NT2/D1 (cell line): Measurements from ENCODE around the gene CACNB3.
A peak's percentile ranks its signal among the peaks of the same experiment; 100 is the strongest.

Experiments
- SUZ12 ChIP-seq: IDR thresholded peaks from 2 replicates; pipeline ENCODE4 v1.6.1; 2011; ENCODE audit not compliant: insufficient read length, insufficient read depth; ENCODE audit errors: extremely low read depth
- YY1 ChIP-seq: IDR thresholded peaks from 2 replicates; pipeline ENCODE4 v1.6.1; 2011; ENCODE audit not compliant: insufficient read length, insufficient read depth
- ZNF274 ChIP-seq: IDR thresholded peaks from 2 replicates; pipeline ENCODE4 v1.6.1; 2011; ENCODE audit warnings: mild to moderate bottlenecking, low read depth, low read length

DNA sequence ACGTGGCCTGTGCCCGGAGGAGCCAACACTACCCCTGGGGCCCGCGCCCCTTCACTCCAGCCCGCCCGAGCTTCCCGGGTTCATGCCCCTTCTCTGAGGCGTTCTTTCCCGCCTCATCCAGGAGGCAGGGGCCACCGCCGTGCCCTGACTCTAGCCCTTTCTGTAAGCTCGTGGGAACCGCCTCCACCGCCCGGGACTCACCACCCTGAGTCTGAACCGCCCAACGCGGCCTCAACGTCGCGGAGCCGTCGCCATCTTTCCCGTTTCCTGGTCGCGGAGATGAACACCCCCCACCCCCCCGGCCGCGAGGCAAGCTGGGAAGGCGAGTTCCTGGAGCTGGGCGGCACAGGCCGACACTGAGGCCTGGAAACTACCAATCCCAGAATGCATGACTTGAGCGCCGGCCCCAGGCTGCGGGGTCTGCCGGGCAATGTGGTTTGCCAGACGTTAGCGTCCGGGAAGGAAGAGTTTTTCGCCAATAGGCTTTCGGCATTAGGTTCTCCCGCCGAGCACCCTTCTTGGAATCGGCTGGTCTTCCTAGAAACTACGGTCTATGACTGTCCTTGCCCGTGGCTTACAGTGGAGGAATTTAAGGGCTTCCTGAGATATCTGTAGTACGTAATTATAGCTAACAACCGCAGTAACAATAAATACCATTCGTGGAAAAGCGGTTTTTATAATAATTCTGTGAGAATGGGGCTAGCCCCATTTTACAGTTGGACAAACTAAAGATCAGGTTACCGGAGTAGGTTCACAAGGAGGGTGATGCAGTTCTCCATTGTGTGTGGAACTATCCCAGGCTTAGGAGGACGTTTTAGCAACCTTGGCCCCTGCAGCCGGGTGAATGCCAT, 33.8 kb downstream of the CACNB3 start, which contains the start of gene DDX23:
- TF ChIP-seq ZNF274 (no peak), SUZ12 (no peak), YY1 (peak; percentile 91)
